Hindlimb muscle (tissue), 1 donor: ENCODE data around the gene KIAA1614. TPM values are rescaled to one million over a fixed set of nuclear protein-coding genes. Genes with fewer than 3 reads are reported as not detected.
"Not testable (repeated sequence)": the region's sequence is repeated elsewhere in the genome, so short reads cannot be mapped to it uniquely, and the experiment has no call there.

ENCODE experiments used
- DNase-seq: peaks from one replicate; pipeline ENCODE4 v3.0.0-alpha.2; 2013
- polyA plus RNA-seq: library from polyadenylated mRNA; unstranded; fragments of 120-200 nt; gene quantifications from one replicate; pipeline ENCODE4 v1.2.1, GENCODE V29; 2013; ENCODE audit not compliant: insufficient read length

KIAA1614 gene
- polyA plus RNA-seq, 1 donor, result 16.8 TPM

GRCh38 chr1:180945151-180945550, 32.5 kb downstream of the KIAA1614 start:
- no peak for DNase-seq

- DNase-seq, result no peak
Observed at GRCh38 chr1:180945551-180945950, 32.9 kb downstream of the KIAA1614 start.

- no peak for DNase-seq
Observed at GRCh38 chr1:180946056-180946455, 33.4 kb downstream of the KIAA1614 start.

GRCh38 chr1:180946541-180947498, 34.1 kb downstream of the KIAA1614 start:
- no peak for DNase-seq

GRCh38 chr1:180947499-180947885, 34.8 kb downstream of the KIAA1614 start:
- no peak for DNase-seq

GRCh38 chr1:180947901-180948640, 35.4 kb downstream of the KIAA1614 start:
- DNase-seq, result no peak

- no peak for DNase-seq
Observed at GRCh38 chr1:180948641-180949615, 36.2 kb downstream of the KIAA1614 start.

- DNase-seq, result no peak
Observed at GRCh38 chr1:180949616-180950000, 36.9 kb downstream of the KIAA1614 start.

- DNase-seq, result no peak
Observed at GRCh38 chr1:180950321-180950720, 37.6 kb downstream of the KIAA1614 start.

- DNase-seq, result no peak
Observed at GRCh38 chr1:180951186-180951745, 38.6 kb downstream of the KIAA1614 start.

GRCh38 chr1:180951836-180952656, 39.3 kb downstream of the KIAA1614 start:
- DNase-seq, result no peak

- no peak for DNase-seq
Observed at GRCh38 chr1:180952657-180953013, 39.9 kb downstream of the KIAA1614 start.

- no peak for DNase-seq
Observed at GRCh38 chr1:180953291-180954004, 40.8 kb downstream of the KIAA1614 start.

GRCh38 chr1:180954005-180954800, 41.5 kb downstream of the KIAA1614 start:
- DNase-seq, result peak; percentile 70

- no peak for DNase-seq
Observed at GRCh38 chr1:180954801-180955165, 42.1 kb downstream of the KIAA1614 start.

GRCh38 chr1:180956028-180956640, 43.4 kb downstream of the KIAA1614 start:
- DNase-seq, result no peak

- DNase-seq, result not testable (repeated sequence)
Observed at GRCh38 chr1:180959620-180960019, 46.9 kb downstream of the KIAA1614 start.

GRCh38 chr1:180961622-180962021, 48.9 kb downstream of the KIAA1614 start:
- DNase-seq, result no peak

- DNase-seq, result no peak
Observed at GRCh38 chr1:180962178-180962577, 49.5 kb downstream of the KIAA1614 start.
